GM12874 (cell line): ENCODE measurements around the gene ISG20L2.

ENCODE experiments used
- TF ChIP-seq, protein P1 (sequence below): IDR thresholded peaks from 2 replicates; pipeline ENCODE4 v1.5.1; 2011; ENCODE audit warnings: low read depth, mild to moderate bottlenecking, control low read depth, low read length, moderate library complexity; ENCODE audit not compliant: insufficient read depth

Gene ISG20L2

DNA sequence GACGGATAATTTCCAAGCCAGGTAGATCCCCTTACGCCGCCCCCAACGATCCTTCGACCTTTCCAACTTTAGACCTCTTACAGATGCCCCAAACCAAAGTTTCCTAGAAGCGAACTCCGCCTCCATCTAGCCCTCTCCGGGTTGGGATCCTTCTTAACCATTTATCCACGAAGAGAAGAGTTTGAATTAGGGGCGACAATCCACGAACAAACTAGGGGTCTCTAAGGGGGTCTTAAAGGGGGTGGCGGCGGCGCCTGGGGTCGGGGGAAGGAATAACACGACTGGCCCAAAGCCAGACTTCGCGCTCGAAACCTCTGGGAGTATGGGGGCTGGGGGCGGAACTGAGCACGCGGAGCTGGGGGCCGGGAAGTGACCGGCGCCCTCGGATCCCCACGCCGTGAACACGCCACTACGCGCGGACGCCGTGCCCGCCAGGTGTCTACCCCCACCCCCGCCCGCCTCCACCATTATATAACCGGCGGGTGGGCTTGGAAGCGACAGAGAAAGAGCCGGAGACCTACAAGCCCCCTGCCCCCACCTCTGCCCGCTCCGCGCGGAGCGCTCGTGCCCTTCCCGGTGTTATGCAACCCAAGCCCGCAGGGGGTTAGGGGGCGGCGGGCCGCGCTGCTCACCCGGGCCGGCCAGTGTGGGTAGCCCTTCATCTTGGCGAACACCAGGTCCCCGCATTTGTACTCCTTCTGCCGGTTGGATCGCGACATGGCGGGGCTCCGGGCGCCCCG lies 22.3 kb upstream of the ISG20L2 start:
- TF ChIP-seq, protein P1, sequence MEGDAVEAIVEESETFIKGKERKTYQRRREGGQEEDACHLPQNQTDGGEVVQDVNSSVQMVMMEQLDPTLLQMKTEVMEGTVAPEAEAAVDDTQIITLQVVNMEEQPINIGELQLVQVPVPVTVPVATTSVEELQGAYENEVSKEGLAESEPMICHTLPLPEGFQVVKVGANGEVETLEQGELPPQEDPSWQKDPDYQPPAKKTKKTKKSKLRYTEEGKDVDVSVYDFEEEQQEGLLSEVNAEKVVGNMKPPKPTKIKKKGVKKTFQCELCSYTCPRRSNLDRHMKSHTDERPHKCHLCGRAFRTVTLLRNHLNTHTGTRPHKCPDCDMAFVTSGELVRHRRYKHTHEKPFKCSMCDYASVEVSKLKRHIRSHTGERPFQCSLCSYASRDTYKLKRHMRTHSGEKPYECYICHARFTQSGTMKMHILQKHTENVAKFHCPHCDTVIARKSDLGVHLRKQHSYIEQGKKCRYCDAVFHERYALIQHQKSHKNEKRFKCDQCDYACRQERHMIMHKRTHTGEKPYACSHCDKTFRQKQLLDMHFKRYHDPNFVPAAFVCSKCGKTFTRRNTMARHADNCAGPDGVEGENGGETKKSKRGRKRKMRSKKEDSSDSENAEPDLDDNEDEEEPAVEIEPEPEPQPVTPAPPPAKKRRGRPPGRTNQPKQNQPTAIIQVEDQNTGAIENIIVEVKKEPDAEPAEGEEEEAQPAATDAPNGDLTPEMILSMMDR: no peak

DNA sequence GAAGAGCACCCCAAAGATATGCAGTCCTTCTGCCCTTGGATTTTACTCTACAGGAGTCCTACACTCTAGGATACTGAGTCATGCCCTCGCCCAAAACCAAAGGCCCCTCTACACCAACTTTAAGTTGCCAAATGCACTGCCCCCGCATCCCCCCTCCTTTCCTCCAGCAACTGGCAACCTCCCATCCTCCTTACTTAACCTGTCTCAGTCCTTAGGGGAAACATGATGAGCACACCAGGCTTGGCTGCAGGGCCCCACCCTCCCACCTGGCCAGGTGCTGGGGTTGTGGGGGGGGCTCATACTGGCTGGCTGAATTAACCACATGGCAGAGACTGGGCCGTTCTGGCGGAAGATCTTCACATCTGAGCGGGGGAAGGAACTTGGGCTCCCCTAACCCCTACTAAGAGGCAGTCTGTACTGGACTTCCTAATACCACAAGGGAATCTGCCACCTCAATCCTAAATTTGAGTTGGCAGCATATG lies 21.7 kb upstream of the ISG20L2 start:
- TF ChIP-seq, protein P1: no peak

DNA sequence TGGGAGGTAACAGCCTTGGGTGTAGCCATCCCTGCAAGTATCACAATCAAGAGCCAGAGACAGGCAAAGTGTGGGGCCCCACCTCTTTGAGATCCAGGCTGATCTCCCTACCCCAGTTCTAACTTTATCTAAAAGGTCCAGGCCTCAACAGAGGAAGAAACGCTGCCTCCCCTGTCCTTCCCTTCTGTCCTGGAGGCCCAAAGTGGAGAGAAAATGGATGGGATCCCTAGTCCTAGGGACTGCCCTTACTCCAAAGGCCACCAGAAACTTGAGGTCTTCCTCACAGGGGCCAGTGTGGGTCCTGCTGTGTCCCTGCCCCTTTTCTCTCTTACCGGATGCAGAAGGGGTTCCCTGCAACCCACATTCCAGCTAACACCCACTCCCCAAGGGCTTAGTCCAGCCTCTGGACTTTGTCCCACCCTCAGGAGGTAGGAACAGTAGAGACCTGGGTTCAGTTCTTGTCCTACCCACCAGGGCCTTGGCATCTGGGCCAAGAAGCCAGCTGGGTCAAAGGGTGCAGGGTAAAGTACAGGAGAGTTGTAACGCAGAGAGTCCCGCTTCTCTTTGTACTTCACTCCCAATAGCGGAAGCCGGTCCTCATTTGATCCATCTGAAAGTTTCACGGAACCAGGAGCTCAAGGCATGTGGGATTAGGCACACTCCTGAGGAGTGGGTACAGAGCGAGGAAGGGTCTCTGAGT lies 21.0 kb upstream of the ISG20L2 start:
- TF ChIP-seq, protein P1: no peak

DNA sequence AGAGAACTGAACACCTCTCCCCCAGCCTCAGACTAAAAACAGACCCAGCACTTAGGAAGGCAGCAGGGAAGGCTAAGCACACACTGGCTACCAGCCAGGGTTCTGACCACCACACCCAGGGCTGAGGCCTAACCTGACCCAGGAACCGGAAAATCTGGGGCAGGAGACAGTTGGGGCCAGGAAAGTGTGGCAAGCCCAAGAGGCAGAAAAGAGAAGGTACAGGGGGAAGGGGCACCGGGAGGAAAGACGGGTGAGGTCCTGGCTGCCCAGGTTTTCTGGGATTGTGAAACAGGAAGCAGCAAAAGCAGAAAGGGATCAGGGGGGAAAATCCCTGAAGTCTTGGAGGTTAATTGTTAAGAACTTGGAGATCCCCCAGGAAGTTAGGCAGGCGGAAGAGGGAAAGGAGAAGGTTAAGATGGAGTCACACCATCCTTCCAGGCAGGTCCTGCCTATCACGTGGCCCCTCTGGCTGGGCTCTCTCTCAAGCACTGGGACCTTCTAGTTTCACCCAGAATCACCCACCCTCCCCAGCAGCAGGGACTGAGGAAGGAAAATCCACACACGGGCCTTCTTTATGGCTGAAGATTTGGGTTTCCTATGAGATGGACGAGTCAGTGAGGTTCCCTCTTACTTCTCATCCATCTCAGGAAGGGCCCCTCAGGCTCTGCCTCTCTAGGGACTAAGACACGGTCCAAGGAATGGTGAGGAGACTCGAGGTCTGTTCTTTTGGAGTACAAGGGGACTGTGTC lies 20.3 kb upstream of the ISG20L2 start:
- TF ChIP-seq, protein P1: no peak

DNA sequence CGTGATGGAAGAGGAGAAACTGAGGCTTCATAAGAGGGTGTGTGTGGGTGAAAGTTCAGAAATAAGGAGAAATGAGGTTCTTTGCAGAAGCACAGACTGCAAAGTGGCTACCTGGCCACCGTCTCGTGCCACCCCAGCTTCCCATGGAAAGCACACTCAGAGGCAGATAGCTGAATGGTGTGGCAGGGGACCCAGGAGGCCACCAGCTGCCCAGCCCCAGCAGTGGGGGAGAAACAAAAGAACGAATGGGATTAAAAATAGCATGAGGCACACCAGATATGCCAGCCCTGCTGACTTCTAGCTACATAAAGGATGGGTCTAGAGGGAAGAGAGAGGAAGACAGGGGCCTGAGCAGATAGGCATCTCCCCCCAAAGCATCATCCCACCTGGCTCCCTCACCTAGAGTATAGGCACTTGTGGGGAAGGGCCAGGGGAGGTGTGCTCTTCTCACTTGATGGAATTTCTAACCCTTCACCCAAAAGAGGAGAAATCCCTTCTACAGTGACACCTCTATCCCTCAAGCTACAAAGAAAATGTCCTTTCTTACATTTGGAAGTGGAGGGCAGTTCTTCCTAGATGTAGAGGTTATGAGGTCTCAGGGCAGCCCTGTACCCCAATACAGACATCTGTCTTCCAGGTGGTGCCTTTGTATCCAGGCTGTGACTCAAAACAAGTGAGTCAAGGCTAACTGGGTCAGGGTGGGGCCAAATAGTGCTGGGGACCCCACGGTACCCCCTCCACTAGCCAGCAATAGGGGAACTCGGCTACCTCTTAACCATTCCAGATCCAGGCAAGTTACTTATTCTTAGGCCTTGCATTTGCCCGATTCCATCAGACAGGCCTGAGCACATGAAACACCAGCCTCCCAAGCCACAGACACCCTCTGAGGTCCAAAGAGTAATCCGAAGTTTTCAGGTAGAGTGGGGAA lies 19.4 kb upstream of the ISG20L2 start:
- TF ChIP-seq, protein P1: no peak

DNA sequence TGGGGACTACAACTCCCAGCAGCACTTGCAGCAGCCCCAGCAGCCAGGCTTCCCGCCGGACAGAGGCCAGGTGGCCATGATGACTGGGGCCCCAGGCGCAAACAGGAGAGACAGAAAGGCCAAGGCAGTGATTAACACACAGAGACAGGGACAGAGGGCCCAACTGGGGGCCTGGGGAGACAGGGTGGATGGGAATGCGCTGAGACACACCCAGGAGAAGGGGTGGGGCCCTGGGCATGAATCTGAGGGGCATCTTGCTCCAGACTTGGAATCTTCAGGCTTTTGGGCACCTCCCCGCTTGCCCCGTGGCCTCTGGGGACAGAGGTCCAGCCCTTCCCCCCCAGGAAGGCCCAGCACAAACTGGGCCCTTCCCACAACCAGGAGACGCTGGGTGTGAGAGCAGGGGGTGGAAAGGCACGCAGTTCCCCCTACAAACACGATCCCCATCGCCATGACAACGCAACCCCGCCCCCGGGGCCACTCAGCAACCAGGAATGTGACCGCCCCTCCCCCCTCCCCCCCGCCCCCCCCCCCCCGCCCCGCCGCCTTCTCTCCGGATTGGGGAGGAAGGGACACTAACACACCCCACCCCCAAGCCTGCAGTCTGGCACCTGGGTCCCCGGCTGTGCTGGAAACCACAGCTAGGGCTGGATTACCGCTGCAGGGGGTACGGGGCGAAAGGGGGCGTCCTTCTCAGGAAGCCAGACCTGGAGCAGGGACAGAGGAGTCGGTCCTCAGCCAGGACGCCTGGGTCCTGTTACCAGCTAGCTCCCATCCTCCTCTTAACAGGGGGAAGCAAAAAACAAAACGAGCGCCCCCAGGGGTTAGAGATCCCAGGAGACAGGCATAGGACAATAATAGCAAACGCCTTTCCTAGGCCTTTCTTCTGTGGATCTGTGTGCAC lies 18.4 kb upstream of the ISG20L2 start:
- TF ChIP-seq, protein P1: no peak
